ENCODE measurements around the gene RPL36A. TPM values are rescaled to one million over a fixed set of nuclear protein-coding genes. Genes with fewer than 3 reads are reported as not detected.

The RPL36A gene
- polyA plus RNA-seq: 2,145 TPM

GRCh38 chrX:101390664-101391525, at the start of gene RPL36A:
TSS of gene RPL36A (plus strand) at chrX:101391011. CDS start at chrX:101391044, 33 bp downstream.
- peaks cover 1% of the 10 kb centered on the region for H3K27me3 Mint-ChIP-seq
- H3K27ac Mint-ChIP-seq: peak within 1 kb of the TSS; percentile 86 to 97 (median 96)
- H3K9me3 Mint-ChIP-seq: no peaks in the 10 kb centered on the region
- H3K4me1 Mint-ChIP-seq: peaks cover 10 to 32% (median 16%) of the 10 kb centered on the region in 3 donors
- H3K36me3 Mint-ChIP-seq: no peaks in the 10 kb centered on the region
- H3K4me3 Mint-ChIP-seq: peak within 1 kb of the TSS; percentile 91 to 98 (median 94)

- H3K27me3 Mint-ChIP-seq: no peaks in the 10 kb centered on the region
- peaks cover 3% of the 10 kb centered on the region for H3K36me3 Mint-ChIP-seq
- peak overlapping the region; percentile 88 to 94 (median 89) for H3K27ac Mint-ChIP-seq
- H3K4me3 Mint-ChIP-seq: peak overlapping the region; percentile 89 to 96 (median 95)
- no peaks in the 10 kb centered on the region for H3K9me3 Mint-ChIP-seq
- peaks cover 6 to 12% (median 12%) of the 10 kb centered on the region in 3 donors for H3K4me1 Mint-ChIP-seq
Measured at GRCh38 chrX:101347859-101348451, 42.9 kb upstream of the RPL36A start.

GRCh38 chrX:101348452-101349192, 42.2 kb upstream of the RPL36A start, which contains the start of gene TIMM8A:
TSS of gene TIMM8A (minus strand) at chrX:101348742. CDS start at chrX:101348664, 78 bp downstream.
- Mint-ChIP-seq H3K27me3 (no peaks in the 10 kb centered on the region), H3K4me3 (peak within 1 kb of the TSS; percentile 89 to 96 (median 95)), H3K27ac (peak within 1 kb of the TSS; percentile 88 to 94 (median 89)), H3K4me1 (peaks cover 6 to 12% (median 12%) of the 10 kb centered on the region in 3 donors), H3K36me3 (peaks cover 3% of the 10 kb centered on the region), H3K9me3 (no peaks in the 10 kb centered on the region)

GRCh38 chrX:101349193-101349562, 41.6 kb upstream of the RPL36A start:
- Mint-ChIP-seq H3K36me3 (peaks cover 4% of the 10 kb centered on the region), H3K27ac (peak overlapping the region; percentile 88 to 94 (median 89))

GRCh38 chrX:101357166-101357795, 33.5 kb upstream of the RPL36A start:
- Mint-ChIP-seq H3K9me3 (no peaks in the 10 kb centered on the region), H3K27ac (peak overlapping the region in 1 of 3 donors; percentile 53), H3K4me3 (no peak overlapping the region), H3K4me1 (peaks cover 0 to 13% (median 4%) of the 10 kb centered on the region in 3 donors), H3K27me3 (no peaks in the 10 kb centered on the region), H3K36me3 (peaks cover 9% of the 10 kb centered on the region)

More at GRCh38 chrX:101349193-101349562, 41.6 kb upstream of the RPL36A start:
- H3K9me3 Mint-ChIP-seq: no peaks in the 10 kb centered on the region
- peak overlapping the region; percentile 89 to 96 (median 95) for H3K4me3 Mint-ChIP-seq
- peaks cover 6 to 12% (median 12%) of the 10 kb centered on the region in 3 donors for H3K4me1 Mint-ChIP-seq
- H3K27me3 Mint-ChIP-seq: no peaks in the 10 kb centered on the region

GRCh38 chrX:101359966-101360365, 30.8 kb upstream of the RPL36A start:
- Mint-ChIP-seq H3K27me3 (no peaks in the 10 kb centered on the region), H3K9me3 (no peaks in the 10 kb centered on the region), H3K36me3 (peaks cover 7% of the 10 kb centered on the region), H3K4me1 (peaks cover 0 to 13% (median 7%) of the 10 kb centered on the region in 3 donors), H3K4me3 (no peak overlapping the region), H3K27ac (no peak overlapping the region)

- no peak overlapping the region for H3K4me3 Mint-ChIP-seq
- peaks cover 7% of the 10 kb centered on the region for H3K36me3 Mint-ChIP-seq
- peaks cover 2 to 13% (median 7%) of the 10 kb centered on the region in 3 donors for H3K4me1 Mint-ChIP-seq
Measured at GRCh38 chrX:101360390-101360789, 30.4 kb upstream of the RPL36A start.

GRCh38 chrX:101362116-101362515, 28.7 kb upstream of the RPL36A start:
- Mint-ChIP-seq H3K9me3 (no peaks in the 10 kb centered on the region), H3K4me1 (peaks cover 2 to 11% (median 6%) of the 10 kb centered on the region in 3 donors), H3K36me3 (peaks cover 6% of the 10 kb centered on the region), H3K27me3 (no peaks in the 10 kb centered on the region), H3K4me3 (no peak overlapping the region), H3K27ac (peak overlapping the region in 1 of 3 donors; percentile 89)

More at GRCh38 chrX:101360390-101360789, 30.4 kb upstream of the RPL36A start:
- Mint-ChIP-seq H3K27ac (no peak overlapping the region), H3K27me3 (no peaks in the 10 kb centered on the region), H3K9me3 (no peaks in the 10 kb centered on the region)

GRCh38 chrX:101362757-101363156, 28.1 kb upstream of the RPL36A start:
- H3K36me3 Mint-ChIP-seq: peaks cover 4% of the 10 kb centered on the region
- H3K4me1 Mint-ChIP-seq: peaks cover 2 to 10% (median 3%) of the 10 kb centered on the region in 3 donors
- H3K27me3 Mint-ChIP-seq: no peaks in the 10 kb centered on the region
- H3K27ac Mint-ChIP-seq: no peak overlapping the region
- H3K9me3 Mint-ChIP-seq: no peaks in the 10 kb centered on the region
- H3K4me3 Mint-ChIP-seq: no peak overlapping the region

- Mint-ChIP-seq H3K27me3 (no peaks in the 10 kb centered on the region), H3K36me3 (no peaks in the 10 kb centered on the region), H3K27ac (peak overlapping the region in 1 of 3 donors; percentile 6), H3K4me3 (no peak overlapping the region), H3K4me1 (peaks cover 13 to 21% (median 15%) of the 10 kb centered on the region in 3 donors), H3K9me3 (no peaks in the 10 kb centered on the region)
Measured at GRCh38 chrX:101365301-101365795, 25.5 kb upstream of the RPL36A start.

- Mint-ChIP-seq H3K4me3 (peak overlapping the region in 3 of 4 donors; percentile 28 to 74 (median 46)), H3K27ac (peak overlapping the region in 2 of 3 donors; percentile 41 to 68), H3K36me3 (no peaks in the 10 kb centered on the region), H3K27me3 (no peaks in the 10 kb centered on the region), H3K9me3 (no peaks in the 10 kb centered on the region), H3K4me1 (peaks cover 21 to 34% (median 27%) of the 10 kb centered on the region in 3 donors)
Measured at GRCh38 chrX:101368800-101369199, 22.0 kb upstream of the RPL36A start.

- Mint-ChIP-seq H3K27ac (peak overlapping the region in 1 of 3 donors; percentile 85), H3K4me3 (peak overlapping the region in 1 of 4 donors; percentile 58), H3K36me3 (peaks cover 2% of the 10 kb centered on the region), H3K9me3 (no peaks in the 10 kb centered on the region), H3K27me3 (no peaks in the 10 kb centered on the region), H3K4me1 (peaks cover 21 to 34% (median 27%) of the 10 kb centered on the region in 3 donors)
Measured at GRCh38 chrX:101369687-101370086, 21.1 kb upstream of the RPL36A start.

- H3K27ac Mint-ChIP-seq: peak overlapping the region; percentile 15 to 60 (median 30)
- H3K4me3 Mint-ChIP-seq: peak overlapping the region; percentile 1 to 45 (median 8)
- peaks cover 26 to 45% (median 31%) of the 10 kb centered on the region in 3 donors for H3K4me1 Mint-ChIP-seq
- H3K9me3 Mint-ChIP-seq: no peaks in the 10 kb centered on the region
- H3K27me3 Mint-ChIP-seq: no peaks in the 10 kb centered on the region
- peaks cover 2% of the 10 kb centered on the region for H3K36me3 Mint-ChIP-seq
Measured at GRCh38 chrX:101370888-101371504, 19.8 kb upstream of the RPL36A start.

Data from IgD-negative memory B cell (primary cell).